RPMI7951 (cell line): Measurements from ENCODE around the gene CIB4. TPM values are rescaled to one million over a fixed set of nuclear protein-coding genes. Genes with fewer than 3 reads are reported as not detected.
"Not testable (repeated sequence)": the region's sequence is repeated elsewhere in the genome, so short reads cannot be mapped to it uniquely, and the experiment has no call there.

Experiments
- DNase-seq: peaks from one replicate; pipeline ENCODE4 v3.0.0-alpha.2; 2012; ENCODE audit warnings: low read depth
- total RNA-seq: library from RNA; depleted of rRNA; stranded (reverse); fragments of >200 nt; shearing (Covaris generic); gene quantifications from 2 replicates; pipeline ENCODE4 v1.2.3, GENCODE V29; 2014

Gene CIB4
- total RNA-seq, 1 experiment from 2014 or later = not detected

DNA sequence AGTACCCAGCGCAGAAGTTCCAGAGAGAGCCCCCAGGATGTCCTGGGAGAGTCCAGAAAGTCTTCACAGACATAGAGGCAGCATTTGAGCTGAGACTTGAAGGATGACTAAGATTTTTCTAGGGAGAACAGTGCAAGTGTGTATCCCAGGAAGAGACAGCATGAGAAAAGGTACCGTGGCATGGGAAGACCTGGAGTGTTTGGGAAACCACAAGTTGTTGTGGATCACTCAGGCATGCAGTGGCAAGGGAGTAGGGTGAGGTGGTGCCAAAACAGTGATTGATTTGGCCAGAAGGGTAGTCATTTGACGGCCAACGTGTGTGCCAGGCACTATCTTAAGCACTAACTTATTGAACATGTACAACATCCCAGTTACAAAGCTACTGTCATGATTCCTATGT lies 26.9 kb upstream of the CIB4 start:
- DNase-seq = no peak

DNA sequence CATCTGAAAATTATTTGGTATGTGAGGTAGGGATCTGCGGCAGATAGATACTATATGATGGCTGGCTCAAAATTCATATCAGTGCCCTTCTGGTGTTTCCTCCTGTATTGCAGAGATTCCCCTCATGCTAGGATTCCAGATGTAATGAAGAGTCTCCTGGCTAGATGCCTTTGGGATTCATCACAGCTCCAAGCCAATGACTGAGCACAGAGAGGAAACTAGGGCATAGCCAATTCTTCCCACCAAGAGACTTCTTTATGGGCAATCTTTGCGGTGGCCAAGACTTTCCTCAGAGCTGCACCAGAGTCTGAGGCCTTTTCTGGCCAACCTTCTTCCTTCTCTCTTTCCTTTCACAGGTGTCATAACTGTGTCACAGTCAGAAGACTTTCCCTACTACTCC lies 25.5 kb upstream of the CIB4 start:
- DNase-seq = peak; percentile 51

DNA sequence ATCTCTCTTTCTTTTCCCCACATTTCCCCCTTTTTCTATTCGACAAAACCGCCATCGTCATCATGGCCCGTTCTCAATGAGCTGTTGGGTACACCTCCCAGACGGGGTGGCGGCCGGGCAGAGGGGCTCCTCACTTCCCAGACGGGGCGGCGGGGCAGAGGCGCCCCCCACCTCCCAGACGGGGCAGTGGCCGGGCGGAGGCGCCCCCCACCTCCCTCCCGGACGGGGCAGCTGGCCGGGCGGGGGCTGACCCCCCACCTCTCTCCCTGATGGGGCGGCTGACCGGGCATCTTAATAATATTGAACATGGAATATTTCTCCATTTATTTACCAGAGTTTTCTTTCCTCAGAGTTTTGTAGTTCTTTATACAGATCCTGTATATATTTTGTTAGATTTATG lies 24.1 kb upstream of the CIB4 start:
- DNase-seq = not testable (repeated sequence)

GRCh38 chr2:26660363-26660962 lies 19.3 kb upstream of the CIB4 start:
- DNase-seq = no peak

- no peak for DNase-seq
These were observed 17.7 kb upstream of the CIB4 start for GRCh38 chr2:26658691-26659346.

GRCh38 chr2:26657265-26657664 lies 16.1 kb upstream of the CIB4 start:
- no peak for DNase-seq

GRCh38 chr2:26655611-26656195 lies 14.5 kb upstream of the CIB4 start:
- no peak for DNase-seq

- not testable (repeated sequence) for DNase-seq
These were observed 14.0 kb upstream of the CIB4 start for GRCh38 chr2:26655120-26655519.

DNA sequence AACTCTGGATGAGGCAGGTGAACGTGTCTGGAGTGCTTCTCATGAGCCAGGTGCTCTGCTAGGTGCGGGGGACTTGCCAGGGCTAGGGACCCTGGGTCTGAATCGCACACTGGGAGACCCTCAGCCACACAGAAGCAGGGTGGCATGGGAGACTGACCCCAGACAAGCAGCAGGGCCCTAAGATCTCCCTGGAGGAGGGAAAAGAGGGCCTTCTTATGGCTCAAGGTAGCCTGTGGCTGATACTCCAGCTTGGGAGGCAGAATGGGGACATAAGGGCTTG lies 12.8 kb upstream of the CIB4 start:
- DNase-seq = no peak

DNA sequence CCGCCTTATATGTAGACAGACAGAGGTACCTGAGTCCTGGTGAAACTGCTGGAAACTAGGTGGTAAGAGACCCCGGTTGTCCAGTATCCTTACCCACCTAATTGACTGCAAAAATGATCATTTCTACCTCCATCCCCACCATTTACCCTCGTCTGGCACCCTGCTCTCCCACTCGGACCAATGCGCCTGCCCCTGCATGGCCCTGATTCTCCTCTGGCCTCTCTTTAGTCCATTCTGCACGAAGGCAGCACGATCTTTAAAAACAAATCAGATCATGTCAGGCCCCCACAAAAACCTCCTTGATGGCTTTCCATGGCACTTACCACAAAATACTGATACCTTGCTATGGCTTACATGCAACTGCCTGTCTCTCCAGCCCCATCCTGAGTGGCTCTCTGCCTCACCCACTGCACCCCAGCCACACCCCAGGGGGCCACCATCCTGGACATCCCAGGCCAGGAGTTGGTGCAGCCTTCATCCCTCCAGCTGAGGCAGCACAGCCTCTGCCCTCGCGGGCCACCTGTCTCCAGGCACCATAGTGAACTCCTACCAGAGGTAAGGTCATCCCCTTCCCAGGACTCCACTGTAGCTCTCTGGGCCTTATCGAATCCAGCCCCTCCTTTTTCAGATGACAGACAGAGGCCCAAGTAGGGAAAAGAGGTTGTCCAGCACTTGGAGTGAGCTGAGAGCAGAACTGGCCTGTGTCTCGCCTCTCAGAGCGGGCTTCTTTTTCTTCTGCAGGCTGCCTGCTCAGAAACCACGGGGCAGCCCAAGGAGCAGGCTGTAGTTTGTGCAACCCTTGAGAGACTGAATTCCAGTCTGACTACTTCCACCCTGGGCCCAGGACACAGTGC lies 12.3 kb upstream of the CIB4 start:
- no peak for DNase-seq

DNA sequence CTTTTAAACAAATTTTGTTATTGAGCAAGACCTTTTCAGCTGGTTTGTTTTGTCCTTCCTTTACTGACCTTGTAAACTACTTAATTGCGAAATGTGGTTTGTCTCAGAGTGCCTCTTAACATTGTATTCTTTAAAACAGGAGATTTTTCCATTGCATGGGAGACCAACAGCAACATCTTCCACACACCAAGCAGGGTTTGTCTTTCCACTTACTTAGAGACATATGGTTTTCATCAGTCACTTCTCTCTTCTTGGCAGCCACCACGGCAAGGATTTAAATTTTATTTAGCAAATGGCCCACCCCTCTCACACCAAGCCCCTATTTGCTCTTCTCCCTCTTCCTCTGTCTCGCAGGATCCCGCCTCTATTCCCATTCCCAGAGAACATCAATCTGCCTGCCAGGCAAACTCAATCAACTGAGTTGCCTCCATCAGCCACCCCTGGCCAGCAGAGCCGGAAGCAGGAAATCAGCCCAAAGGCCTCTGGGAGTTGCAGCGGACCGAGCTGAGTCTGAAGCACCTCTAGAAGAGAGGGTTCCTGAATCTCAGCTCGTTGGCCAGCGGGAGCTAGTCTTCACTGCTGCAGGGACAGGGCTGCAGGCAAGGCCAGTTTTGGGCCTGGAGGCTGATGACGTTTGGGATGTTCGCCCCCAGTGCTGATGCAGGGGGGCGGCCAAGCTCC lies 11.3 kb upstream of the CIB4 start:
- peak; percentile 69 for DNase-seq

DNA sequence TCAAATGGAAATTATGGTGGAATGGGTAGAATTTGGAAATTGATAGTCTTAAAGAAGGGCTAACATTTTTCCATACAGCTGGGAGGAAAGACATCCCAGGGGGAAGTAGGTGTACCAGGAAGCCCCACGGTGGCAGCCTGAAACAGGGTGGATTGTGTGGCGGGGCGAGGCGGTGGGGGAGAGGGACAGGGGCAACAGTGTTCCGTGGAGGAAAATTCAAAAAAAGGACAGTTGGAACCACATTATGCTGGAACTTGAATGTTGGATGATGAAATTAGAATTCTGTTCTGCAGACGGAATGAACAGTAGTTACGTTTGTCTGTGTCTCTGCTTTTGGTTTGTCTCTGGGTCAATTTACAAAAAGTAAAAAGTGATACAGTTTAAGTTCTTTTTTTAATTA lies 10.6 kb upstream of the CIB4 start:
- no peak for DNase-seq

GRCh38 chr2:26651470-26651771 lies 10.3 kb upstream of the CIB4 start:
- DNase-seq = no peak

DNA sequence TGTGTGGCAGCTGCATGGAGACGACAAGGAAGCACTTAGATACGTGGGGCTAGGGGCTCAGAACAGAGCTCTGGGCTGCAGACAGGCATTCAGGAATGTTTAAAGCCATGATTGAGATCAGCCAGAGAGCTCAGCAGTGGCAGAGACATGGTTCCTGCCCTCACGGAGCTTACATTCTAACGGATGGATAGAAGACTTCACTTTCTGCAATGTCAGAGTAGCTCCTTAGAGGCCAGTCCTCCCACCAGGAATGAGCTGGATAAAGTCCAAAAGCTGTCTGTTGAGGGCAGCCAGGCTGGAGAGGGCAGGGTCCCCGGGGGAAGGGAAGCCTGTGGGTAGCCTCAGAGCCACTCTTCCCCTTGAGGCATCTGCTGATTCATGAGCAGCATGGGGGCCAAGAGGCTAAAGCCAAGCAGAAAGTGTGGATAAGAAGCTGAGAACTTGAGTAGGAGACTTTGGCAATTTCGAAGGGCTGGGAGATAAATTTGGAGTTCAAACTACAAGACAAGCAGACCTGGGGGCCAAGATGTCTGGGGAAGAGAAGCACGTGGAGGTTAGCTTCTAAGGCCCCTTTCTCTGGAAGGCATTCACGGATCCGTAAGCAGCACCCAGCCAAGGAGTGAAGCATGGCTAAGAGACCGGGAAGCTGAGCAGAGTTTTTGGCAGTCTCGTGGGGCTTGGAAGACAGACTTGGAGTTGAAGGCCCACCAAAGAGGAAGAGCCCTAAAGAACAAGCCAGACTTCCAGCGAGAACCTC lies 9.7 kb upstream of the CIB4 start:
- DNase-seq = peak; percentile 66

GRCh38 chr2:26649992-26650712 lies 9.0 kb upstream of the CIB4 start:
- peak; percentile 30 for DNase-seq

DNA sequence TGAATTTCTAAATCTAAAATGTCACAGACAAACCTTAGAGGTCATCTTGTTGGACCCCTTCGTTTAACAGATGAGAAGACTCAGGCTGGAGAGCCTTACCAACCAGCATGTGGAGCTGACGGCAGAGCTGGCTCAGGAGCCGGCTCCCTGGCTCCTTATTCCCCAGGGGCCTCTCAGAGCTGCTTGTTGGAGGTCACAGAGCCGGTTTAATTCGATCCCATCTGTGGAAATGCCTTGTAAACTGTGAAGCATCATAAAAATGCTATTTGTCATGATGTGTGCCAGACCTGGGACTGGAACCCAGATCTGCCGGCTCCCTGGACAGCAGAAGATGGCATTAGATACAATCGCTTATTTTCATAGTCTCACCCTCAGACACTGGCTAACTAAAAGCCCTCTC lies 8.2 kb upstream of the CIB4 start:
- DNase-seq = no peak

GRCh38 chr2:26648516-26648915 lies 7.3 kb upstream of the CIB4 start:
- DNase-seq = no peak

DNA sequence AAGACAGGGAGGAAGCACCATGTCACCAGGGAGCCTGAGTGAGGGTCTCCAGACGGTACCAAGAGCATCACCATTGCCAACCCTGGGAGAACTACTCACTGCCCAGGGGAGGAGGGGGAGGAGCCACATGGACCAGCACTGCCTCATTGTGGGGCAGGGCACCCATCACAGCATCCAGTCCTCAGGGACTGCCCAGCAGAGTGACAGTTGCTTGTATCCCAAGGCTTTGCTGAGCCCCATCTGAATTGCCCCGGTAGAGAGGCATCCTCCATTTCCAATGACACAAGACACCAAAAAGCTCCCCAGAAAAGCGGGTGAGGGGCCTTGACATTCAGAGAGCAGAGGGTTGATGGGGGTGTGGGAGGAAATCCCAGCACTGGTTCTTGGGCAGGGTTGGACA lies 6.8 kb upstream of the CIB4 start:
- no peak for DNase-seq

- no peak for DNase-seq
These were observed 6.0 kb upstream of the CIB4 start for GRCh38 chr2:26646986-26647672.

- no peak for DNase-seq
These were observed 4.6 kb upstream of the CIB4 start for GRCh38 chr2:26645762-26646161.
